ENCODE data around the gene THAP9. TPM values are rescaled to one million over a fixed set of nuclear protein-coding genes. Genes with fewer than 3 reads are reported as not detected.
"Not testable (repeated sequence)": the region's sequence is repeated elsewhere in the genome, so short reads cannot be mapped to it uniquely, and the experiment has no call there.

The THAP9 gene, protein sequence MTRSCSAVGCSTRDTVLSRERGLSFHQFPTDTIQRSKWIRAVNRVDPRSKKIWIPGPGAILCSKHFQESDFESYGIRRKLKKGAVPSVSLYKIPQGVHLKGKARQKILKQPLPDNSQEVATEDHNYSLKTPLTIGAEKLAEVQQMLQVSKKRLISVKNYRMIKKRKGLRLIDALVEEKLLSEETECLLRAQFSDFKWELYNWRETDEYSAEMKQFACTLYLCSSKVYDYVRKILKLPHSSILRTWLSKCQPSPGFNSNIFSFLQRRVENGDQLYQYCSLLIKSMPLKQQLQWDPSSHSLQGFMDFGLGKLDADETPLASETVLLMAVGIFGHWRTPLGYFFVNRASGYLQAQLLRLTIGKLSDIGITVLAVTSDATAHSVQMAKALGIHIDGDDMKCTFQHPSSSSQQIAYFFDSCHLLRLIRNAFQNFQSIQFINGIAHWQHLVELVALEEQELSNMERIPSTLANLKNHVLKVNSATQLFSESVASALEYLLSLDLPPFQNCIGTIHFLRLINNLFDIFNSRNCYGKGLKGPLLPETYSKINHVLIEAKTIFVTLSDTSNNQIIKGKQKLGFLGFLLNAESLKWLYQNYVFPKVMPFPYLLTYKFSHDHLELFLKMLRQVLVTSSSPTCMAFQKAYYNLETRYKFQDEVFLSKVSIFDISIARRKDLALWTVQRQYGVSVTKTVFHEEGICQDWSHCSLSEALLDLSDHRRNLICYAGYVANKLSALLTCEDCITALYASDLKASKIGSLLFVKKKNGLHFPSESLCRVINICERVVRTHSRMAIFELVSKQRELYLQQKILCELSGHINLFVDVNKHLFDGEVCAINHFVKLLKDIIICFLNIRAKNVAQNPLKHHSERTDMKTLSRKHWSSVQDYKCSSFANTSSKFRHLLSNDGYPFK
- total RNA-seq (2012; rRNA removed): 1.8 and 2.2 TPM in 2 replicates

DNA sequence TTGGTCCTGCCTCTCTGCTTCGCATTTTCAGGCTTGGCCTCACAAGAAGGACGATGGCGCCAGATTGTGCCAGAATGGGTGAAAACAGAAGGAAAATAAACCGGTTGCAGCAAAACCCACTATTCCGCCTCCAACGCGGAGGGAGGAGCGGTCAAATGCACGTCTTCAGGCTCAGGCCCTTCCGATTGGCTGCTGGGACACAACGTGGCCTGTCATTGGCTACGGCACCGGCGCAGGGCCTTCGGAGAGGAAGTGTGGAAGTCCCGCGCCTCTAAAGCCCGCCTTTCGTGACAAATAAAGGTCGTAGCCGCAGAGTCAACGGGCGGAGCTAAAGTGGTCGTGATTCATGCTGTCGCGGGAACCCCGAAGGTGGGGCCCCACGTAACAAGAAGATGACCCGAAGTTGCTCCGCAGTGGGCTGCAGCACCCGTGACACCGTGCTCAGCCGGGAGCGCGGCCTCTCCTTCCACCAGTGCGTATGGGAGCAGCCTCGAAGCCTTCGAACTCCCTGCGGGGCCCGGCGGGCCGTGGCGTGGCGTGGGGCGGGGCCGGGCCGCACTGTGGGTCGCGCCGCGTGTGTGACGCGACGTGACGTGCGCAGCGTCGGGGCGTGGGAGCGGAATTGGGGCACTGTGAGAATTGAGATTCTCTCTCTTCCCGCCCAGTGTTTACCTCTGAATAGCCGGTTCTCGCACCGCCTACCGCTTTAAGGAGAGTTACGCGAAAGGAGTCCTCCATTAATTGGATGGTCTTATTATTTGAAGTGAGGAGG is at the start of gene THAP9:
Gene THAP9, plus strand, starts transcription at position 325 of the 772 bp plus-strand sequence. Its CDS starts 68 bp downstream, at position 393.
- H3K9ac ChIP-seq (ENCODE audit: low read depth, low read length): peak within 1 kb of the TSS; percentile 95
- peaks cover 13% of the 10 kb centered on the region for H3K4me1 ChIP-seq (ENCODE audit: control insufficient read depth, insufficient read depth, low read length)
- H3K27me3 ChIP-seq (ENCODE audit: control insufficient read depth, insufficient read depth, low read length): no peaks in the 10 kb centered on the region
- H3K4me3 ChIP-seq (ENCODE audit: low read length): peak within 1 kb of the TSS; percentile 89
- H3K9me3 ChIP-seq (replicated peaks; ENCODE audit: low read length): no peaks in the 10 kb centered on the region
- peaks cover 6% of the 10 kb centered on the region for H3K36me3 ChIP-seq (ENCODE audit: insufficient read depth, low read length)
- H3K4me2 ChIP-seq (ENCODE audit: low read length): peak within 1 kb of the TSS; percentile 86

GRCh38 chr4:82851318-82851717 is 49.2 kb upstream of the THAP9 start:
- Histone ChIP-seq H3K27me3 (ENCODE audit: control insufficient read depth, insufficient read depth, low read length) (no peaks in the 10 kb centered on the region), H3K9ac (ENCODE audit: low read depth, low read length) (no peak overlapping the region), H3K36me3 (ENCODE audit: insufficient read depth, low read length) (peaks cover 88% of the 10 kb centered on the region), H3K4me2 (ENCODE audit: low read length) (no peak overlapping the region), H3K9me3 (replicated peaks; ENCODE audit: low read length) (no peaks in the 10 kb centered on the region), H3K4me1 (ENCODE audit: control insufficient read depth, insufficient read depth, low read length) (no peaks in the 10 kb centered on the region), H3K4me3 (ENCODE audit: low read length) (no peak overlapping the region)

GRCh38 chr4:82851885-82852750 is 48.4 kb upstream of the THAP9 start:
- H3K9me3 ChIP-seq (replicated peaks; ENCODE audit: low read length): no peaks in the 10 kb centered on the region
- no peaks in the 10 kb centered on the region for H3K4me1 ChIP-seq (ENCODE audit: control insufficient read depth, insufficient read depth, low read length)
- no peak overlapping the region for H3K4me3 ChIP-seq (ENCODE audit: low read length)
- peaks cover 89% of the 10 kb centered on the region for H3K36me3 ChIP-seq (ENCODE audit: insufficient read depth, low read length)
- no peaks in the 10 kb centered on the region for H3K27me3 ChIP-seq (ENCODE audit: control insufficient read depth, insufficient read depth, low read length)
- H3K9ac ChIP-seq (ENCODE audit: low read depth, low read length): no peak overlapping the region
- H3K4me2 ChIP-seq (ENCODE audit: low read length): no peak overlapping the region

GRCh38 chr4:82852751-82853285 is 47.7 kb upstream of the THAP9 start:
- Histone ChIP-seq H3K4me3 (ENCODE audit: low read length) (no peak overlapping the region), H3K36me3 (ENCODE audit: insufficient read depth, low read length) (peaks cover 89% of the 10 kb centered on the region)

DNA sequence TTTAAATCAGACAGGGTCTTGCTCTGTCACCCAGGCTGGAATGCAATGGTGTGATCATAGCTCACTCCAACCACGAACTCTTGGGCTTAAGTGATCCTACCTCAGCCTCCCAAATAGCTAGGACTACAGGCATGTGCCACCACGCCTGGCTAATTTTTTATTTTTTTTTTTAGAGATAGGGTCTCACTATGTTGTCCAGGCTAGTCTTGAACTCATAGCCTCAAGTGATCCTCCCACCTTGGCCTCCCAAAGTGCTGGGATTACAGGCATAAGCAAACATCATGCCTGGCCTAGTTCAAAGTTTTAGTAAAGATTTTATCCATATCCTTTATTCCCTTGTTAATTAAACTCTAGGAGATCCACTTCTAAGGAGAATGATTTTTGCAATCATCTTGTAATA is 40.0 kb upstream of the THAP9 start:
- H3K9ac ChIP-seq (ENCODE audit: low read depth, low read length); H3K9me3 ChIP-seq (replicated peaks; ENCODE audit: low read length); H3K4me3 ChIP-seq (ENCODE audit: low read length); H3K4me2 ChIP-seq (ENCODE audit: low read length); H3K27me3 ChIP-seq (ENCODE audit: control insufficient read depth, insufficient read depth, low read length); H3K4me1 ChIP-seq (ENCODE audit: control insufficient read depth, insufficient read depth, low read length): not testable (repeated sequence)
- peaks cover 74% of the 10 kb centered on the region for H3K36me3 ChIP-seq (ENCODE audit: insufficient read depth, low read length)

More at GRCh38 chr4:82852751-82853285, 47.7 kb upstream of the THAP9 start:
- Histone ChIP-seq H3K4me1 (ENCODE audit: control insufficient read depth, insufficient read depth, low read length) (no peaks in the 10 kb centered on the region), H3K4me2 (ENCODE audit: low read length) (no peak overlapping the region), H3K9me3 (replicated peaks; ENCODE audit: low read length) (no peaks in the 10 kb centered on the region), H3K27me3 (ENCODE audit: control insufficient read depth, insufficient read depth, low read length) (no peaks in the 10 kb centered on the region), H3K9ac (ENCODE audit: low read depth, low read length) (no peak overlapping the region)

DNA sequence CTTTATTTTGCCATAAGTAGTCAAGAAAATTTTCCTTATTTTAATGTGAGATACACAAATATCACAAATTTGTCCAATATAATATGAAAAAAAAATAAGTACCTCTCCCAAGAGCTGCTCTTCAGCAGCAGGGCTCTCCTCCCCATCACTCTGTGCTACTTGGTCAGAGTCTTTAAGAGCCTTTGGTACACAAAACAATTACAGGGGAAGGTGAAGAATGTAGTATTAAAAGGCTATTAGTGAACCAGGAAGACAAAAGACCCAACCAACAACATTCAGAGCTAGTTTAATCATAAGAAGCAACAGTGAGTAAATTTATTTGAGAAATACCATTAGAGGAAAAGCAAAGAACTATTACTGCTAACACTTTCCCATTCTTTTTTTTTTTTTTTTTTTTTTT is 39.0 kb upstream of the THAP9 start:
- peaks cover 18% of the 10 kb centered on the region for H3K4me1 ChIP-seq (ENCODE audit: control insufficient read depth, insufficient read depth, low read length)
- H3K27me3 ChIP-seq (ENCODE audit: control insufficient read depth, insufficient read depth, low read length): no peaks in the 10 kb centered on the region
- no peak overlapping the region for H3K4me2 ChIP-seq (ENCODE audit: low read length)
- peaks cover 72% of the 10 kb centered on the region for H3K36me3 ChIP-seq (ENCODE audit: insufficient read depth, low read length)
- no peaks in the 10 kb centered on the region for H3K9me3 ChIP-seq (replicated peaks; ENCODE audit: low read length)
- no peak overlapping the region for H3K9ac ChIP-seq (ENCODE audit: low read depth, low read length)
- no peak overlapping the region for H3K4me3 ChIP-seq (ENCODE audit: low read length)

DNA sequence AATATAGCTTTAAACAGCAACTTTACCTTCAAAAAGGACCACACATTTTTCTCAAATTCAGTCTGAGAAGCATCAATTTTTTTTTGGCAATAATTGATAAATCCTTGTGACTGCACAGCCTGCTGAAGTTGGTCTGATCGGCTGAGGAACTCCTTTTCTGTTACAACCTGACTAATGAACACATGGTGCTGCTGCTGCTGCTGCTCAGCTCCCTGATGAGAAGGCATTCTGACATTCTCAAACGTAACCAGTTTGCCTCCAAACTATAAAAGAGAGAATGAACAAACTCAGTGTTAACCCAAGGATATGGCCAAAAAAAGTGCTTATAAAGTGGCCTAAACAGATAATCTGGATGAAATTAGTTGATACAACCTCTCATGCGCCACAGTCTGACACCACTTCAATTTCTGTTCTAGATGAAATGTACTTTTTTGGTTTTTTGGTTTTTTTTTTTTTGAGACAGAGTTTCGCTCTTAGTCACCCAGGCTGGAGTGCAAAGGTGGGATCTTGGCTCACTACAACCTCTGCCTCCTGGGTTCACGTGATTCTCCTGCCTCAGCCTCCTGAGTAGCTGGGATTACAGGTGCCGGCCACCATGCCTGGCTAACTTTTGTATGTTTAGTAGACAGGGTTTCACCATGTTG is 36.1 kb upstream of the THAP9 start:
- H3K27me3 ChIP-seq (ENCODE audit: control insufficient read depth, insufficient read depth, low read length): no peaks in the 10 kb centered on the region
- H3K9me3 ChIP-seq (replicated peaks; ENCODE audit: low read length): no peaks in the 10 kb centered on the region
- H3K36me3 ChIP-seq (ENCODE audit: insufficient read depth, low read length): peaks cover 71% of the 10 kb centered on the region
- H3K9ac ChIP-seq (ENCODE audit: low read depth, low read length): no peak overlapping the region
- no peak overlapping the region for H3K4me3 ChIP-seq (ENCODE audit: low read length)
- peaks cover 21% of the 10 kb centered on the region for H3K4me1 ChIP-seq (ENCODE audit: control insufficient read depth, insufficient read depth, low read length)
- H3K4me2 ChIP-seq (ENCODE audit: low read length): no peak overlapping the region

- no peaks in the 10 kb centered on the region for H3K9me3 ChIP-seq (replicated peaks; ENCODE audit: low read length)
- H3K4me1 ChIP-seq (ENCODE audit: control insufficient read depth, insufficient read depth, low read length): peaks cover 21% of the 10 kb centered on the region
- H3K4me2 ChIP-seq (ENCODE audit: low read length): peak overlapping the region; percentile 28
- no peak overlapping the region for H3K4me3 ChIP-seq (ENCODE audit: low read length)
- peaks cover 81% of the 10 kb centered on the region for H3K36me3 ChIP-seq (ENCODE audit: insufficient read depth, low read length)
- peak overlapping the region; percentile 50 for H3K9ac ChIP-seq (ENCODE audit: low read depth, low read length)
- no peaks in the 10 kb centered on the region for H3K27me3 ChIP-seq (ENCODE audit: control insufficient read depth, insufficient read depth, low read length)
Measured at GRCh38 chr4:82865592-82865991, 34.9 kb upstream of the THAP9 start.

DNA sequence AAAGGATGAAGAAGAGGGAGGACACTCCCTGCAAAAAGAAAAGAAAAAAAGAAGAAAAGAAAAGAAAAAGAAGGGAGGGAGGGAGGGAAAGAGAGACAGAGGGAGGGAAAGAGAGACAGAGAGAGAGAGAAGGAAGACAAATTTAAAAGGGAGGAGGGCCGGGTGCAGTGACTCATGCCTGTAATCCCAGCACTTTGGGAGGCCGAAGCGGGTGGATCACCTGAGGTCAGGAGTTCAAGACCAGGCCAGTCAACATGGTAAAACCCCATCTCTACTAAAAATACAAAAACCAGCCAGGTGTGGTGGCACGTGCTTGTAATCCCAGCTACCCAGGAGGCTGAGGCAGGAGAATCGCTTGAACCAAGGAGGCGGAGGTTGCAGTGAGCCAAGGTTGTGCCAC is 34.5 kb upstream of the THAP9 start:
- Histone ChIP-seq H3K9ac (ENCODE audit: low read depth, low read length) (peak overlapping the region; percentile 50), H3K4me1 (ENCODE audit: control insufficient read depth, insufficient read depth, low read length) (peaks cover 21% of the 10 kb centered on the region), H3K36me3 (ENCODE audit: insufficient read depth, low read length) (peaks cover 81% of the 10 kb centered on the region)
- H3K27me3 ChIP-seq (ENCODE audit: control insufficient read depth, insufficient read depth, low read length); H3K9me3 ChIP-seq (replicated peaks; ENCODE audit: low read length); H3K4me3 ChIP-seq (ENCODE audit: low read length); H3K4me2 ChIP-seq (ENCODE audit: low read length): not testable (repeated sequence)

All from skeletal muscle satellite cell (primary cell).